Measurements from ENCODE around the gene PSMB2.

DNA sequence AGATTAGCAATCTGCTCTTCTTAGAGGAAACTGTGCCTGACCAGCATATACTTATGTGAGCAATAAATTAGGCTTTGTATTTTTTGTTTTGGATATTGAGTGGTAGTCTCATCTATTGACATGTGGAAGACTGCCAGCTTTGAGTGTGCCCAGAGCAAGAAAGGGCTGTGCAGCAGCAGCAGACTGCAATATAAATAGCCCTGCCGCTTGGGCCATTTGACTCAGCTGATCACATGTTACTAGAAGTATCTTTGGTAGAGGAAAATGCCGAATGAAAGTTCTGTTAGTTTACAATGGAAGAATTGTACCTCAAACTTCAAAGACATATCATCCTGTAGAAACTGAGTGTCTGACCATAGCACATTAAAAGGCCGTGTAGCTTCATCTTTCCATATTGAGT is 9.1 kb upstream of the PSMB2 start:
- TF ChIP-seq, protein P1, sequence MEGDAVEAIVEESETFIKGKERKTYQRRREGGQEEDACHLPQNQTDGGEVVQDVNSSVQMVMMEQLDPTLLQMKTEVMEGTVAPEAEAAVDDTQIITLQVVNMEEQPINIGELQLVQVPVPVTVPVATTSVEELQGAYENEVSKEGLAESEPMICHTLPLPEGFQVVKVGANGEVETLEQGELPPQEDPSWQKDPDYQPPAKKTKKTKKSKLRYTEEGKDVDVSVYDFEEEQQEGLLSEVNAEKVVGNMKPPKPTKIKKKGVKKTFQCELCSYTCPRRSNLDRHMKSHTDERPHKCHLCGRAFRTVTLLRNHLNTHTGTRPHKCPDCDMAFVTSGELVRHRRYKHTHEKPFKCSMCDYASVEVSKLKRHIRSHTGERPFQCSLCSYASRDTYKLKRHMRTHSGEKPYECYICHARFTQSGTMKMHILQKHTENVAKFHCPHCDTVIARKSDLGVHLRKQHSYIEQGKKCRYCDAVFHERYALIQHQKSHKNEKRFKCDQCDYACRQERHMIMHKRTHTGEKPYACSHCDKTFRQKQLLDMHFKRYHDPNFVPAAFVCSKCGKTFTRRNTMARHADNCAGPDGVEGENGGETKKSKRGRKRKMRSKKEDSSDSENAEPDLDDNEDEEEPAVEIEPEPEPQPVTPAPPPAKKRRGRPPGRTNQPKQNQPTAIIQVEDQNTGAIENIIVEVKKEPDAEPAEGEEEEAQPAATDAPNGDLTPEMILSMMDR (IDR thresholded peaks at IDR 0.05) = no peak
- no peak for TF ChIP-seq POLR2A (IDR thresholded peaks at IDR 0.05)
- TF ChIP-seq POLR2AphosphoS5 (IDR thresholded peaks at IDR 0.05; ENCODE audit: insufficient read depth in 1 of 2, low read depth in 1 of 2) = no peak
